ENCODE results near the gene MSI2. TPM values are rescaled to one million over a fixed set of nuclear protein-coding genes. Genes with fewer than 3 reads are reported as not detected.
A peak's percentile ranks its signal among the peaks of the same experiment; 100 is the strongest.

The MSI2 gene
- total RNA-seq, 1 experiment from 2014 or later = 75.0 TPM

- DNase-seq (ENCODE audit: low spot score) = no peak
- in situ Hi-C loops (cut with HindIII; ENCODE audit: low sequenced_read_pairs) = no loop called here
Measured at GRCh38 chr17:57545731-57546342, 289.5 kb downstream of the MSI2 start.

DNA sequence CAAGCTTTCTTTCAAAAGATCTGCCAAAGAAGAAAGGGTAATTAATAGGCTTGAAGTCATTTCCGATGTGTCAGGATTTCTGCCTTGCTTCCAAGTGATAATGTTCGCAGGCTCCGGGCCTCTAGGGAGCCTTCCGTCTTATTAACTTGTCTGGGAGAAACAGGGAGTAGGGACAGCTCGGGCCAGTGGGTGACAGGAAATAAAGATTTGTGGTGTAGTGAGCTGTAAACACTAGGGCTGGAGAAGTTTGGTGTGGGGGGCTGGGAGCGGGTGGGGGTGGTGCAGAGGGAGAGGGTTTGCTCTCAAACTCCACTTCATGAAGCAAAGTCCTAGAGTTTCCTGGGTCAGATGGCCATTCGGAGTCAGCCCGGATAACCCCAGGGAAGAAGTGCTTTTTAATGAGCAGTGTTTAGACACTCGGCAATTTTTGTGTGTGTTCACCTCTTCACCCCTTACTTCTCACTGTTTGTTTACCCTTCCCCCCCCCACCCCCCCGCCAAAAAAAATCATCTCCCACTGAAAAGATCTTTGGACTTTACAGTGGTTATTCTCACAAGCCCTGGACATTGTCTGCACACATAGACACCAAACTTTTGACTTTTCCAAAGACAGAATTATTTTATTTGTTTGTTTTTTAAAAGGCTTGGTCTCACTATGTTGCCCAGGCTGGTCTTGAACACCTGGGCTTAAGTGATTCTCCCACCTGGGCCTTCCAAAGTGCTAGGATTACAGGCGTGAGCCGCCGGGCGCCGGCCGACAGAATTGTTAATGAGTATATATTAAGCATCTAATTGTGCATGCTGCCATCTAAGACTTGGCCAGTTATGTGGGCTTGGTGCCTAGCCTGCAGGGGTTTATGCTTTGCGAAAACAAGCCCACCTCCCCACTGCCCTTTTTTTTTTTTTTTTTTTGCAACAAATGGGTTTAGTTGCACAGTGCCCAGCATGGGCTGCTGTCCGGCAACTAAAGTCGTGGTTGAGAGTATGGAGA is 292.4 kb downstream of the MSI2 start:
- in situ Hi-C loops (cut with HindIII; ENCODE audit: low sequenced_read_pairs) = no loop called here
- DNase-seq (ENCODE audit: low spot score) = no peak

DNA sequence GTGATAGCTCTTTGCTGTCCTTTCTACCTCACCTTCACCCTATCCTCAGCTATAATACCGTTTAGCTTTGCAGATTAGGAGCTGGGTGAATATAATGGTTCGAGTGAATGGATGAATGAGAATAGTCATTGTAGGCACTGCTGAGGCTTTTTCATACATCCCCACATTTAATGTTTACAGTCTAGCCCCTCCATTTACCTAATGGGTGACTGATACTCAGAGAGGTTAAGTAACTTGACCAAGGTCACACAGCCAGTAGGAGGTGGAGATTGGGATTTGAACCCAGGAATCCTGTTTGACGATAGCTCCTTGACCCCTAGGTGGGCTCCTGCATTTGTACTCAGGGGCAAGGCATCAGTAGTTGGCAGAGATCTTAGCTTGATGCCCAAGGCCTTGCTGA is 293.1 kb downstream of the MSI2 start:
- in situ Hi-C loops (cut with HindIII; ENCODE audit: low sequenced_read_pairs) = no loop called here
- no peak for DNase-seq (ENCODE audit: low spot score)

DNA sequence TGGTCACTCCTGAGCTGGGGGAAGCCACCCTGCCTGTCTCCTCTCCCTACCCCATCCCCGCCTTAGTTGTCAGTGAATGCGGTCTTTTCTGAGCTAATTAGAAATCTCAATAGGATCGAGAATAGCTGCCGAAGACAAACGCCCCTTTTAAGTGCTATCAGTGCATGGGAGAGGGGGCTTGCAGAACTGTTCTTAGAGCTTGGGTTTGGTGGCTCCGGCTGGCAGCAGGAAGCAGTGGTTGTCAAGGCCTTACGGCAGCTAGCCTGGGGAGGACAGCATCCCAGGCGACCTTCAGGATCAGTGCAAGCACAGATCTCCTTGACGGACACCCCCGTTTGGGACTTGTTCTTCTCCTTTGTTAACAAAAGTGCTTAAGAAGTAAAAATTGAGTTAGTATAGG is 293.7 kb downstream of the MSI2 start:
- no peak for DNase-seq (ENCODE audit: low spot score)
- in situ Hi-C loops (cut with HindIII; ENCODE audit: low sequenced_read_pairs) = no loop called here

DNA sequence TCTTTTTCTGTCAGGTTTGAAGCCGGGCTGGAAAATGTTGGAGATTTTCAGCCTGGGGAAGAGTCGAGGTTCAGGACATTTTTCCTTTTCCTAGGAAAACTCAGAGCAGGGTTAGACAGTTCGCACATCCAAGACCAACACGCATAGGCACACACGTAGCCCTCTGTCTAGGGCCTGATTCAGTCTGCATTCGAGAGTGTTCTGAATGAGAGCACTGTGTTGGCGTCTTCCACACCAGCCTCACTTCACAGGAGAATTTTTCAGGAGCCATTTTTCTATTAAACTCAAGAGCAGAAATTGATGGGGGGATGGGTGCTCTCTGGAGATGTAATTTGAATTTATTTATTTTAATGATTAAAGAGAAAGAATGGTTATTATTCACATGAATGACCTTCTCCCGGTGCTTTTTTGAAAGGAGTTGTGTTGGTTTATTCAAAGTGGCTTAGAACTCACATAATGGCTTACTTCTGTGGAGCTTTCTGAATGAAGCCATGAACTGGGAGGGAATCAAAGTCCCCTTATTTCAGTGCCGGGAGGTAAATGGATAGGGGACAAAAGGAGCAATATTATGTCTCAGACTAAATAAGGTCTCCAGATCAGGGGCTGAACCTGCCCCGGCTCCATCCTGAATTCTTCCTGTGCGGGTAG is 294.5 kb downstream of the MSI2 start:
- in situ Hi-C loops (cut with HindIII; ENCODE audit: low sequenced_read_pairs) = no loop called here
- no peak for DNase-seq (ENCODE audit: low spot score)

GRCh38 chr17:57551321-57552079 is 295.2 kb downstream of the MSI2 start:
- in situ Hi-C loops (cut with HindIII; ENCODE audit: low sequenced_read_pairs) = no loop called here
- DNase-seq (ENCODE audit: low spot score) = no peak

DNA sequence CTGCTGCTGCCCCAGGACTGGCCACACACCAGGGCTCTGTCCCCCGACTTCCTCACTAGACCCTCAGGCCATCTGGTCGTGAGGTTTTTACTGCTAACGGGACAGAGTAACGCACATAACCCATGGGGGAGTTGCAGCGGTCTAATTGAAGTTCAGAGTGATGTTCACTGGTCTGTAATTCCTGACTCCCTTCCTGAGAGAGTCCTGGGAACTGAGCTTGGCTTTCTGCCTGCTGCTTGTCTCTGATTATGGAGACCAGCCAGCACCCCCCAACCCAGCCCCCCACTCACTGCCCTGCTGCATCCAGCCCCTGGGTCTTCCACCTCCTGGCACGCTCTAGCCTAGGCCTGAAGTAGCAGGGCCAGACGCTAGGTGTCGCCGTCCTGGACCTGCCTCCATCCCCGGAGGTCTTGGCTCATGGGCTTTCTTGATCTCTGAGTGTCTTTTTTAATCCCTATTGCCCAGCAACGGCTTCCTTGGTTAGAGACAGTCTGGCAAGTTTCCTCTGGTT is 295.8 kb downstream of the MSI2 start:
- DNase-seq (ENCODE audit: low spot score) = peak; percentile 43
- in situ Hi-C loops (cut with HindIII; ENCODE audit: low sequenced_read_pairs) = no loop called here

GRCh38 chr17:57553526-57553925 is 297.2 kb downstream of the MSI2 start:
- DNase-seq (ENCODE audit: low spot score) = no peak
- in situ Hi-C loops (cut with HindIII; ENCODE audit: low sequenced_read_pairs) = no loop called here

- in situ Hi-C loops (cut with HindIII; ENCODE audit: low sequenced_read_pairs) = no loop called here
- no peak for DNase-seq (ENCODE audit: low spot score)
Measured at GRCh38 chr17:57553991-57554825, 297.9 kb downstream of the MSI2 start.

DNA sequence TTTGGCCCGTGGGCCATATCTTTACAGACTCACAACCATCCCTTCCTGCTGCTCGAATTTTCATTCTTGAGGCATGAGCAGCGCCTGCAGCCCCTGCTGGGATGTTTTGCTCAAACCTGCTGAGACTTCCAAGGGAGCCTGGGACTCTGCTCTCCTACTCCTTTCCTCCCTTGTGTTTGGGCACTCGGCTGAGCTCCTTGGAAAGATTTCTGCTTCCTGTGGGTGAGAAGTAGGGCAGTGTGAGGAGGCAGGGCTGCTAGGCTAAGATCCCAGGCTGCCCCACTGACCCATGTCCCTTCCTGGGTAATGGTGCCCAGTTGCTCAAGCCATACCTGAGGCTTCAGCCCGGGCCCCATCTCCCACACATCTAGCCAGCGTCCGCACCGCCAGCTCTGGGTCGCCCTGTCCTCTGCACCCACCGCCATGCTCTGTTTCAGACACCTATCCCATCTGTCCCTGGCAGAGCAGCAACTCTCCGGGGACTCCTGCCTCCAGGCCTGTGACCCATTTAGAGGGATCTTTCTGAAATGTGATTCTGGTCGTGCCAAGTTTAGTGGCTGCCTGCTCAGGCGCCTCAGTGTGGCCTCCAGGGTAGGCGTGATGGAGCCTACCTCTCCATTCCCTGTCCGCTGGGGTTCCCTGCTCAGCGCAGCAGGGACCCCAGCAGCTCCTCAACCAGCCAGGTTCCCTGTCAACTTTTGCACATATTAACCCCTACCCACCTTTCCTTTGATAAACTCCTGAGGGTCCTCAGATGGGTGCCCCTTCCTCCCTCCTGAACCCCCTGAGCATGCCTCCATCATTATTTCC is 298.7 kb downstream of the MSI2 start:
- DNase-seq (ENCODE audit: low spot score) = peak; percentile 63
- in situ Hi-C loops (cut with HindIII; ENCODE audit: low sequenced_read_pairs) = no loop called here

- DNase-seq (ENCODE audit: low spot score) = no peak
- in situ Hi-C loops (cut with HindIII; ENCODE audit: low sequenced_read_pairs) = no loop called here
Measured at GRCh38 chr17:57555636-57556175, 299.4 kb downstream of the MSI2 start.

GRCh38 chr17:57556320-57556719 is 300.0 kb downstream of the MSI2 start:
- in situ Hi-C loops (cut with HindIII; ENCODE audit: low sequenced_read_pairs) = no loop called here
- no peak for DNase-seq (ENCODE audit: low spot score)

DNA sequence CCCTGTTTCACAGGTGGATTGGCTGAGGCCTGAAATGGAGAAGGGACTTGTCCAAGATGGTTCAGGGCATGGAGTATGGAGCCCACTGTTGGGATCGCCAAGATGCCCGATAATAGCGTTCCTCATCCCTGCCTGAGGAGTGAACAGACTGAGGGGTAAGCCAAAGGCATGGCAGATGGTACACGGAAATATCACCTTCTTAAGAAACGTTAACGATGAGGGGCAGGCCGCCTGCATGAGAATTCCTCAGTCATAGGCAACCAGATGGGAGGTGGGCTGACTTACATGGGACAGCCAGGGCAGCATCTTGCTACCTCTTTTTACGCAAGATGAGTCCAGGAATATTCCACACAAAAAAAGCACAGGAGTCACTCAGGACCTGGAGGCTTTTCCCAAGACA is 300.7 kb downstream of the MSI2 start:
- in situ Hi-C loops (cut with HindIII; ENCODE audit: low sequenced_read_pairs) = no loop called here
- DNase-seq (ENCODE audit: low spot score) = no peak

DNA sequence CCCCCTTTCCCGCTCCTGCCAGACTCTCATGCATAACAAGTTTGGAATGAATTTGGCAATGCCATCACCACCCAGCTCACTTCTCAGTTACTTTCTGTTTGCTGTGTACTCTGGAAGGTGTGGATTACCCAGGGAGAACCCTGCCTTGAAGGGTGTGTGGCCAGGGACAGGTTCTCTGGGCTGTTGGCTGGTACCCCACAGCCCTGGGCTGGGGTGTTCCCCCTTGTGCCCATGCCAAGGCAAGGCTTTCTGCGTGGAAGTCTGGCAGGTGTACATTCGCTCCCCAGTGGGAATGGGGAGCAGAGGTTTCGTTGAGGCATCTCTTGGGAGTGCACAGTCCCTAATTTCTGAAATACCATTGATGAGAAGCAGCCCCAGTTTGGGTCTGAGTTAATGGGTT is 301.1 kb downstream of the MSI2 start:
- no peak for DNase-seq (ENCODE audit: low spot score)
- in situ Hi-C loops (cut with HindIII; ENCODE audit: low sequenced_read_pairs) = no loop called here

DNA sequence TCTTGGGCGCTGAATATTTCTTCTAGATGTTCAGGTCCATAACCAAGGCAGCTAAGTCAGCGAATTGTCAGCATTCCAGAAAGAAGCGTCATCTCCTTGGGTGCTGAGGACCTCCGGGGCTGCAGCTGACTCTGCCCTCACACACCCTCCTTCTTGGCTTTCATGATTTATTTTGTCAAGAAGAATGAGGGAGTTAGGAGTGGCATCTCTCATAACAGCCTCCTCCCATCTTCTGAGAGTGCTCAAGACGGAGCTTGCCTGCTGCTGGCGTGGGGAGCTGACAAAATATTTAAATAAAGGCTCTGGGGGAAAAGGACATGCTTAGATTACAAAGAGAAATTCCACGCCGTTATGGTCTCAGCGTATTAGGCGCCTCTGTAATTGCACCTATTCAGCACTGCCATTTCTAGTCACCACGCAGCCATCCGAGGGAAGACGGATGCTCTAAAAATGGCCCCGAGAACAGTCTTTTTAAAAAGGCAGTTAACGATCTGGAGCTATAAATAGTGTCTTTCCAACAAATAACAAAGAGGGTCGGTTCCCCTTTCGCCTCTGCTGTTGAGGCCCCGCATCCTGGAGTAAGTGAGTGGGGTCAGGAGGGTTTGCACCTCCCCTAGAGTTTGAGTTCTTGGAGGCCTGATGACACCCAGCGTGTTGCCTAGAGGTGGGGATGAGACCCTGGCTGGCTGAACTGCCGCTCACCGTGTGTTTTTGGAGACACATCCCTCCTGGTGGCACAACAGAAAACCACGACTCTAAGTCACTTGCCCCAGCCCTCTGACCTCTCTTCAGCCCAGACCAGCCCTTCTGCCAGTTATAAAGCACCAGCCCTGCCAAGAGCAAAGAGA is 301.7 kb downstream of the MSI2 start:
- DNase-seq (ENCODE audit: low spot score) = no peak

GRCh38 chr17:57559226-57559625 is 302.9 kb downstream of the MSI2 start:
- no peak for DNase-seq (ENCODE audit: low spot score)
- in situ Hi-C loops (cut with HindIII; ENCODE audit: low sequenced_read_pairs) = no loop called here

More for the DNA sequence above, 301.7 kb downstream of the MSI2 start:
- in situ Hi-C loops (cut with HindIII; ENCODE audit: low sequenced_read_pairs) = no loop called here
